Trophoblast cell (in vitro differentiated cells and primary cell): ENCODE data around the gene APOL1.
A peak's percentile ranks its signal among the peaks of the same experiment; 100 is the strongest.

Experiments
- DNase-seq, 2 donors: peaks; one replicate each; pipeline ENCODE4 v3.0.0-alpha.2; 2016
- H2AFZ ChIP-seq: 2 replicates; pipeline ENCODE4 v1.6.1; 2013; ENCODE audit warnings: low read length, moderate library complexity, mild to moderate bottlenecking; ENCODE audit not compliant: insufficient read depth, poor library complexity
- H2AK5ac ChIP-seq: 2 replicates; pipeline ENCODE4 v1.6.1; 2013; ENCODE audit warnings: mild to moderate bottlenecking, low read length
- H2BK120ac ChIP-seq: 2 replicates; pipeline ENCODE4 v1.6.1; 2013; ENCODE audit warnings: low read length, mild to moderate bottlenecking, moderate library complexity; ENCODE audit not compliant: insufficient read depth, poor library complexity
- H2BK12ac ChIP-seq: 2 replicates; pipeline ENCODE4 v1.6.1; 2013; ENCODE audit warnings: mild to moderate bottlenecking, low read length, moderate library complexity
- H2BK5ac ChIP-seq: 2 replicates; pipeline ENCODE4 v1.6.1; 2013; ENCODE audit warnings: low read length, low read depth, moderate library complexity, mild to moderate bottlenecking; ENCODE audit not compliant: poor library complexity
- H3K14ac ChIP-seq: 2 replicates; pipeline ENCODE4 v1.6.1; 2013; ENCODE audit warnings: mild to moderate bottlenecking, low read length
- H3K18ac ChIP-seq: 2 replicates; pipeline ENCODE4 v1.6.1; 2013; ENCODE audit warnings: mild to moderate bottlenecking, low read length
- H3K23ac ChIP-seq: 2 replicates; pipeline ENCODE4 v1.6.1; 2013; ENCODE audit warnings: low read length
- H3K27ac ChIP-seq: 2 replicates; pipeline ENCODE4 v1.5.1; 2013; ENCODE audit warnings: low read depth, mild to moderate bottlenecking, inconsistent platforms, low read length, moderate library complexity
- H3K27me3 ChIP-seq: 2 replicates; pipeline ENCODE4 v1.6.1; 2013; ENCODE audit warnings: inconsistent platforms, mild to moderate bottlenecking, low read length, moderate library complexity; ENCODE audit not compliant: insufficient read depth
- H3K36me3 ChIP-seq, 2 experiments: 1 replicate in 1 of 2; 2 replicates in 1 of 2; pipeline ENCODE4 v1.6.1; 2013; ENCODE audit warnings: low read length in 2 of 2, mild to moderate bottlenecking in 2 of 2, moderate library complexity in 1 of 2; ENCODE audit not compliant: insufficient read depth in 2 of 2, control insufficient read depth in 1 of 2
- H3K4ac ChIP-seq: 2 replicates; pipeline ENCODE4 v1.6.1; 2013; ENCODE audit warnings: low read depth, mild to moderate bottlenecking, low read length, moderate library complexity
- H3K4me1 ChIP-seq, 2 experiments: 1 replicate in 1 of 2; 2 replicates in 1 of 2; pipeline ENCODE4 v1.6.1; 2013; ENCODE audit warnings: low read length in 2 of 2, mild to moderate bottlenecking in 2 of 2, moderate library complexity in 1 of 2; ENCODE audit not compliant: insufficient read depth in 2 of 2, control insufficient read depth in 1 of 2
- H3K4me2 ChIP-seq: 2 replicates; pipeline ENCODE4 v1.6.1; 2013; ENCODE audit warnings: inconsistent platforms, mild to moderate bottlenecking, low read length, moderate library complexity
- H3K4me3 ChIP-seq: 2 replicates; pipeline ENCODE4 v1.5.1; 2013; ENCODE audit warnings: mild to moderate bottlenecking, low read depth, low read length, inconsistent platforms
- H3K79me1 ChIP-seq: one replicate; pipeline ENCODE4 v1.6.1; 2013; ENCODE audit warnings: low read length
- H3K79me2 ChIP-seq: 2 replicates; pipeline ENCODE4 v1.6.1; 2013; ENCODE audit warnings: low read length, mild to moderate bottlenecking; ENCODE audit not compliant: control insufficient read depth, insufficient read depth, poor library complexity
- H3K9ac ChIP-seq: 2 replicates; pipeline ENCODE4 v1.6.1; 2013; ENCODE audit warnings: mild to moderate bottlenecking, low read length
- H3K9me3 ChIP-seq: 2 replicates; pipeline ENCODE4 v1.6.1; 2013; ENCODE audit warnings: low read depth, mild to moderate bottlenecking, control low read depth, inconsistent platforms, low read length; ENCODE audit not compliant: insufficient read depth
- H4K12ac ChIP-seq: 2 replicates; pipeline ENCODE4 v1.6.1; 2013; ENCODE audit warnings: low read depth, mild to moderate bottlenecking, low read length, moderate library complexity
- H4K8ac ChIP-seq: 2 replicates; pipeline ENCODE4 v1.6.1; 2013; ENCODE audit warnings: low read depth, mild to moderate bottlenecking, low read length, moderate library complexity
- H4K91ac ChIP-seq: one replicate; pipeline ENCODE4 v1.6.1; 2013; ENCODE audit warnings: low read depth, mild to moderate bottlenecking, low read length, moderate library complexity
- WGBS: extraction: QIAGEN DNeasy Blood & Tissue Kit; methylation state at CpG from one replicate; pipeline ENCODE4 v1.1.7; 2013; ENCODE audit warnings: missing lambda C conversion rate; ENCODE audit not compliant: insufficient read length, insufficient coverage; ENCODE audit errors: extremely low coverage; 5-methylcytosine and 5-hydroxymethylcytosine counted together

APOL1 gene

DNA sequence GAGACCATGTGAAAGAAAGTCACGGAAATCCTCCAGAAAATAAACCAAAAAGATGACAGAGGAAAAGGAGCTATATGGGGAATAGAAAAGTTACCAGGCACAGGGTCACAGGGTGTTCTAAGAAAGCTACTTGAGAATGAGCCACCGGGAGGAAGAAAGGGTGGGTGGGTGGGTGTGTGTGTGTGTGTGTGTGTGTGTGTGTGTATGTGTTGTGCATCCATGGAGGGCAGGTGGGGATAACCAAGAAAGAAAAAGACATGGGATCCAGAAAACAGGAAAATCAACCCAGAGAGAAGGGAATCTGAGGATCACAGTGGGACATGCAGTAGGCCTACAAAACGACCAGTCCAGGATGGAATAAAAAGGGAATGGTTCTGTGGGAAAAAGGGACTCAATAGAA, 17.3 kb upstream of the APOL1 start:
- no peak overlapping the region for H3K18ac ChIP-seq

DNA sequence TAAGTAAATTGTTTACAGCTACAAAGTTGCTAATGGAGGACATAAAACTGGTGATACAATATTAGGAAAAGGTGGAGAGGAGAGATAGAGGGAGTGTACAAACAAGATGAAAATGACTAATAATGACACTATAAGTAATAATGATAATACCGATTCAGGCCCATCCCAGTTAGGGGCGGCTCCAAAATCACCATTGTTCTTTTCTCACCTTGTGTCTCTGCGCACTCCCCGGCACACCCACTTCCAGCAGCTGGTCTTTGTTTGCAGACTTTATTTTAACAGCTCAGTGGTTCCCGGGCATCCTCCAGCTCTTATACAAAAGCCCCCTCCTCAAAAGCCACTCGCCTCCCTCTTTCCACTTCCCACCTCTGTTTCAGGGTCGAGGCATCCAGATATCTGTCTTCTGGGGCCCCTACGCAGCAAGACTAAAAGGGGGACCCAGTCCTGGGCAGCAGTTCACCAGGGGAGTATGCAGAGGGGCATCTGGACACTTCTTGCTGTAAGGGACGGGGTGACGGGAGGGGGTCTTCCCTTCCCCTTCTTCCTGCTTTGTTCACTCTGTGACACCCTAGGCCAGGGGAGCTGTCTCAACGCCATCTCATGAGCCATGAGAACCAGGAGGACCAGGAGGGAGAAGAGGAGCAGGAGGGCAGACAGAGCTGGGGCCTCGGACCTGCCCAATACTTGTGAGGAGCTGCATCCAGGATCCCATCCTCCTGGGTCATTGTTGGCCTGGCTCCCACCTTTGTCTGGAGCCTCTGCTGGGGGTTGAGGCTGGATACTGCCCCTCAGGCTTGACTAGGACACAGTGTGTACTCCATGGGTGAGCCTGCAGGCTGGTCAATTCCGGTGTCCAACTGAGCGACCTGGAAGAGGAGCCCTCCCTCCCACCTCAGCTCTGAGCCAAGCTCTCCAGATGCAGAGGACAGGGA, 16.3 kb upstream of the APOL1 start:
- H3K27me3 ChIP-seq: no peaks in the 10 kb centered on the region
- H4K12ac ChIP-seq: no peak overlapping the region
- no peak overlapping the region for H4K8ac ChIP-seq
- H4K91ac ChIP-seq: no peak overlapping the region
- H2BK12ac ChIP-seq: no peak overlapping the region
- WGBS: no CpG with 5 or more reads among the region's 14 CpGs
- H3K4me2 ChIP-seq: no peak overlapping the region
- DNase-seq: no peak
- H2AK5ac ChIP-seq: no peak overlapping the region
- H3K79me2 ChIP-seq: peaks cover 4% of the 10 kb centered on the region
- peaks cover 7% of the 10 kb centered on the region for H3K79me1 ChIP-seq
- H2AFZ ChIP-seq: no peak overlapping the region
- H3K14ac ChIP-seq: no peak overlapping the region
- no peak overlapping the region for H3K9ac ChIP-seq
- H3K27ac ChIP-seq: no peak overlapping the region
- peaks cover 5 to 13% of the 10 kb centered on the region in 2 experiments for H3K4me1 ChIP-seq
- H2BK120ac ChIP-seq: no peak overlapping the region
- H2BK5ac ChIP-seq: no peak overlapping the region
- H3K23ac ChIP-seq: no peak overlapping the region
- H3K4me3 ChIP-seq: no peak overlapping the region
- peaks cover 0 to 5% of the 10 kb centered on the region in 2 experiments for H3K36me3 ChIP-seq
- no peaks in the 10 kb centered on the region for H3K9me3 ChIP-seq
- H3K4ac ChIP-seq: no peak overlapping the region
- no peak overlapping the region for H3K18ac ChIP-seq

More for the DNA sequence above, 17.3 kb upstream of the APOL1 start:
- DNase-seq: no peak
- peaks cover 5 to 13% of the 10 kb centered on the region in 2 experiments for H3K4me1 ChIP-seq
- H3K79me1 ChIP-seq: peaks cover 7% of the 10 kb centered on the region
- no peak overlapping the region for H3K9ac ChIP-seq
- no peak overlapping the region for H3K27ac ChIP-seq
- no peak overlapping the region for H3K23ac ChIP-seq
- no peak overlapping the region for H3K14ac ChIP-seq
- peaks cover 4% of the 10 kb centered on the region for H3K79me2 ChIP-seq
- H2BK120ac ChIP-seq: no peak overlapping the region
- H2AFZ ChIP-seq: no peak overlapping the region
- no peak overlapping the region for H3K4me2 ChIP-seq
- peaks cover 0 to 5% of the 10 kb centered on the region in 2 experiments for H3K36me3 ChIP-seq
- no peak overlapping the region for H3K4me3 ChIP-seq
- no CpG with 5 or more reads among the region's 3 CpGs for WGBS
- no peaks in the 10 kb centered on the region for H3K9me3 ChIP-seq
- H3K4ac ChIP-seq: no peak overlapping the region
- H3K27me3 ChIP-seq: no peaks in the 10 kb centered on the region
- no peak overlapping the region for H2AK5ac ChIP-seq
- H4K8ac ChIP-seq: no peak overlapping the region
- H4K91ac ChIP-seq: no peak overlapping the region
- no peak overlapping the region for H4K12ac ChIP-seq
- no peak overlapping the region for H2BK5ac ChIP-seq
- H2BK12ac ChIP-seq: no peak overlapping the region

DNA sequence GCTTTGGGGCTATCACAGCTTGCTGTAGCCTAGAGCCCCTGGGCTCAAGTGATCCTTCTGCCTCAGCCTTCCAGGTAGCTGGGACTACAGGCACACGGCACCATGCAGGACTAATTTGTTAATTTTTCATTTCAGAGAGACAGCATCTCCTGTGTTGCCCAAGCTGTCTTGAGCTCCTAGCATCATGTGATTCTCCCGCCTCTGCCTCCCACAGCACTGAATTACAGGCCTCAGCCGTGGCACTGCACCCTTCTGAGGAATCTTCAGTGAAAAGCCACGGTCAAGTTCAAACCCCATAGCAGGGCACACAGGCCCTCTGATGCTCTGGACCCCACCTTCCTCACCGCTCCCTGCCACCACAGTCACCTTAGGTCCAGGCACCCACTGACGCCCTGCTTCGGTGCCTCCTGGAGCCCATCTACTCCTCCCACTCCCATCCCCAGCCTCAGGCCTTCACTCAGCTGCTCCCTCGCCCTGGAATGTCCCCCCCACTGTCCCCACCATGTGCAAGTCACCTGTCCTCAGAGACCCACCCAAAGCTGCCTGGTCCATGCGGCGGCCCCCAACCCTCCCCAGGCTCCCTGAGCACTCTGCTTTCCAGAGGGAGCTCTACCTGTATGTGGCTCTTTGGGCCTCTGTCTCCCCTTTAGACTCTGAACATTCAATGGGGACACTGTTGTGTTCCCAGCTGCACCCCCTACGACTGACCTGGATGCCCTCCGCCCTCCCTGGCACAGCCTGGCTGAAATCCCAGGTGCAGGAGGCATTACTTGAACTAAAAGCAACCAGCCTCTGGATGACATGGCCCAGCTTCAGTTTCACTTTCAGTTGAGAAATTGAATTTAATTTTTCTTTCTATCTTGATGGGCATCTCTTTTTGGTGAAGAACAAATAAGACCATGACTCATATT, 15.2 kb upstream of the APOL1 start:
- Histone ChIP-seq H3K4me2 (no peak overlapping the region), H3K36me3 (peaks cover 0 to 4% of the 10 kb centered on the region in 2 experiments), H2BK5ac (no peak overlapping the region), H4K8ac (no peak overlapping the region), H3K79me1 (peaks cover 7% of the 10 kb centered on the region), H3K23ac (no peak overlapping the region), H2AK5ac (peak overlapping the region; percentile 3), H3K18ac (no peak overlapping the region), H3K27ac (no peak overlapping the region), H3K14ac (no peak overlapping the region), H4K91ac (no peak overlapping the region), H3K4ac (no peak overlapping the region), H3K79me2 (peaks cover 4% of the 10 kb centered on the region), H2AFZ (no peak overlapping the region), H3K27me3 (no peaks in the 10 kb centered on the region), H3K9ac (no peak overlapping the region), H2BK120ac (no peak overlapping the region), H3K4me1 (peaks cover 5 to 13% of the 10 kb centered on the region in 2 experiments), H4K12ac (no peak overlapping the region), H3K4me3 (no peak overlapping the region), H3K9me3 (no peaks in the 10 kb centered on the region), H2BK12ac (no peak overlapping the region)
- no CpG with 5 or more reads among the region's 12 CpGs for WGBS
- no peak for DNase-seq

DNA sequence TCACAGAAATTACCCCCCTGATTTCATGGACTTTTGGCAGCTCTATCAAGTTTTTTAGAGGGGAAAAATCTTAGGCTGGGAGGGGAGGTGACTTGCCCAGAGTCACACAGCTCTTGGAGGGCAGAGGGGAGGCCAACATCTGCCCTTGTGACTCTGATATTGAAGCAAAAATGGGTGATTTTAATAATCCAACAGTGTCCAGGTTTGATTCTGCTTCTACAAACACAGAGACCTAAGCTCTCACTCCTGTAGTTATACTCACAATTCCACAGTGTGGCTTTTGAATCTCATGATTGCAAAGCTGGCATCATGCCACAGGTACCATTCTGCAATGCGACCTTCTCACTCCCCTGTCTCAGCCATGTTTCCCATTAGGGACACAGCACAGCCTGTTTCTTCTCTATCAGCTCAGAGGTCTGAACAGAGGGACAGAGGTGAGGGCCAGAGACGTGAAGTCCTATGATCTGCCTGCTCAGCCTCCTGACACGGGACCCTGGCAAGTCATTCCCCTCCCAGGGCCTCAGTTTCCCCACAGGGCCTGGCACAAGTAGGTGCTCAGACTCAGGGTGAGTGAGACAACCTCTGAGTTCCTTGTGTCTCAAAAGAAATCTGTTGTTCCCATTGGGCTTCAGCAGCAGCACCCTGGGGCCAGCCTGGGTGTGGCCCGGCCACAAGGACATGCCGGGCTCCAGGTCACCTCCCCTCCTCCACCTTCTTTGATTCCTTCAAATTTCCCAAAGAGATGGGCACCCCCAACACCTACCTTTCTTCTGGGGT, 14.4 kb upstream of the APOL1 start:
- no peak for DNase-seq
- no peaks in the 10 kb centered on the region for H3K9me3 ChIP-seq
- H3K36me3 ChIP-seq: no peaks in the 10 kb centered on the region
- H3K23ac ChIP-seq: no peak overlapping the region
- H3K4me2 ChIP-seq: peak overlapping the region; percentile 56
- H3K79me2 ChIP-seq: peaks cover 4% of the 10 kb centered on the region
- no CpG with 5 or more reads among the region's 5 CpGs for WGBS
- peak overlapping the region; percentile 75 for H4K91ac ChIP-seq
- H2AK5ac ChIP-seq: peak overlapping the region; percentile 57
- H2AFZ ChIP-seq: peak overlapping the region; percentile 56
- H2BK5ac ChIP-seq: peak overlapping the region; percentile 35
- H3K4ac ChIP-seq: peak overlapping the region; percentile 49
- H3K18ac ChIP-seq: peak overlapping the region; percentile 30
- peak overlapping the region; percentile 63 for H3K14ac ChIP-seq
- H4K8ac ChIP-seq: peak overlapping the region; percentile 67
- no peak overlapping the region for H3K27ac ChIP-seq
- H2BK120ac ChIP-seq: no peak overlapping the region
- no peak overlapping the region for H3K4me3 ChIP-seq
- H4K12ac ChIP-seq: peak overlapping the region; percentile 40
- H3K79me1 ChIP-seq: peaks cover 7% of the 10 kb centered on the region
- no peak overlapping the region for H2BK12ac ChIP-seq
- no peak overlapping the region for H3K9ac ChIP-seq
- peaks cover 5 to 13% of the 10 kb centered on the region in 2 experiments for H3K4me1 ChIP-seq
- H3K27me3 ChIP-seq: no peaks in the 10 kb centered on the region
